IPS-11a (cell line): Measurements from ENCODE around the gene ADCY9.
"Not testable (repeated sequence)": the region's sequence is repeated elsewhere in the genome, so short reads cannot be mapped to it uniquely, and the experiment has no call there.

Experiments
- H3K4me3 ChIP-seq: one replicate; pipeline ENCODE4 v1.5.1; 2013; ENCODE audit warnings: low read depth, low read length, control low read depth

ADCY9 gene

DNA sequence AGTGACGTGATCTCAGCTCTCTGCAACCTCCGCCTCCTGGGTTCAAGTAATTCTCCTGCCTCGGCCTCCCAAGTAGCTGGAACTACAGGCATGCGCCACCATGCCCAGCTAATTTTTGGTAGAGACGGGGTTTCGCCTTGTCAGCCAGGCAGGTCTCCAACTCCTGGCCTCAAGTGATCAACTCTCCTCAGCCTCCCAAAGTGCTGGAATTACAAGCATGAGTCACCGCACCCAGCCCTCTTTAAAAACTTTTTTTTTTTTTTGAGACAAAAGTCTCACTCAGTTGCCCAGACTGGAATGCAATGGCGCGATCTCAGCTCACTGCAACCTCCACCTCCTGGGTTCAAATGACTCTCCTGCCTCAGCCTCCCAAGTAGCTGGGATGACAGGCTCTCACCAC, 43.1 kb downstream of the ADCY9 start:
- H3K4me3 ChIP-seq = not testable (repeated sequence)

DNA sequence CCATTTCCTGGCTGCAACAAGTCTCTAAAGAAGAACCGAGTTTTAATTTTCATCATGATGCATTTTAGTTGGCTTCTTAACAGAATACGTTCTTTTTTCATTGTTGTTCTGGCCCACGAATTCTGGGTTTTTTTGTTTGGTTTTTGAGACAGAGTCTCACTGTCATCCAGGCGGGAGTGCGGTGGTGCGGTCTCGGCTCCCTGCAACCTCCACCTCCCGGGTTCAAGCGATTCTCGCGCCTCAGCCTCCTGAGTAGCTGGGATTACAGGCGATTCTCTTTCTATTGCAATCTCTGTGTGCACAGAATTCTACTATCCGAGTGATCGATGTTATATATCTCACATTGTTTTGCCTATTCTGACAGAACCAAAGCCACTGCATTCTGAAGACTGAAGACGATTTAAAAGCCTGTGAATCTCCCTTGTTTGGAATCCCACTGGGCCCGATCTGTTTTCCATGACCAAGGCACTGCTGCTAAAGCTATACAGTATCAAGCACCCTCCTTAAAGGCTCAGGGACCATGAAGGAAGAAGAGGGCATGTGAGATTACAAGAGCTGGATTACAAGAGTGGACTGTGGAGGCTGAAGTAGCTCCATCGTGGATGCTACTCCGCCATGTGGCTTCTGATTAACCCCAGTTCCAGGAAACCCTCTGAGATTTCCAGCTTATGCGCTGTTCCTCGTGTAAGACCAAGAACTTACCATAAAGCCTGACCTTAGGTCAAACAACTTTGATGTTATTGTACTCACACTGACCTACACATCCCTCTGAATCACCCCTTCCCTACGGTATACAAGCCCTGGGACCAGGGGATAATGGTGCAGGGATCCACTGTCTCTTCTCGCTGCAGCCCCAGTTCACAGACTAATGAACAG, 44.3 kb downstream of the ADCY9 start:
- H3K4me3 ChIP-seq = no peak overlapping the region

DNA sequence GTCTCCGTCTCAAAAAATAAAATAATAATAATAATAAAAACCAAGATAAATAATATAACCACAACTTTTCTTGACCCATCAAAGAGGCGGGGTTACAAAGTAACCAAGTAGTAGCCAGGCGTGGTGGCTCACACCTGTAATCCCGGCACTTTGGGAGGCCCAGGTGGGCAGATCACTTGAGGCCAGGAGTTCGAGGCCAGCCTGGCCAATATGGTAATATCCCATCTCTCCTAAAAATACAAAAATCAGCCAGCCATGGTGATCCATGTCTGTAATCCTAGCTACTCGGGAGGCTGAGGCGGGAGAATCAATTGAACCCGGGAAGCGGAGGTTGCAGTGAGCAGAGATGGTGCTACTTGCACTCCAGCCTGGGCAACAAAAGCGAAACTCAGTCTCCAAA, 45.3 kb downstream of the ADCY9 start:
- no peak overlapping the region for H3K4me3 ChIP-seq

DNA sequence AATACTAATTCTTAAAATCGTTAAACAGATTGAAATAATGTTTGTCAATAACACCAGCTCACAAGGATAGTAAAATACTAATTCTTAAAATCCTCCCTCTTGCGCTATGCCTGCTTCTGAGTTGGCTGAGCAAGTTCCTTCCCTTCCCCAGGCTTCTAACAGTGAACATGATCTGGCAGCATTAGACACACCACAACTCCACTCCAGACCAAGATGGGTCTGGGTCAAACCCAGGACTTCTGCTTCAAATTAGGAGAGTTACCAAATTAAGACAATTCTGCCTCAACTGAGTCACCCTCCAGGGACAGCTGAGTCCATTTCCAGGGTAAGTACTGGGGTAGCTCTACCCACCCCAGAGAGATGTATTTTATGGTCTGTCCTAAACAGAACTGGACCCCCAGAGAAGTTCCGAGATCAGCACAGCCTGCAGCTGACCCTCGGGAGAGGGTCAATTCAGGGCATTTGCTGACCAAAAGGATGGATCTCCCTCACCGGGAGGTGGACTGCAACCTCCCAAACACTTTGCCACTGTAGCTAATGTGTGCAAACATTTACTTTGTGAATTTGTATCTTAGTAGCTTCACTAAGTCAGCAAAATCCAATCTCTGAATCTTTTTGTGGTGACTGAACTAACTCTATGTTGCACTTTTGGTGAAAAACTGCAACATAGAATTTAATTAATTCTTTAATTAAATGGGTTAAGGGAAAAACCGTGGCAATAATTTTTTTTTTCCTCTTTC, 48.8 kb downstream of the ADCY9 start:
- no peak overlapping the region for H3K4me3 ChIP-seq

DNA sequence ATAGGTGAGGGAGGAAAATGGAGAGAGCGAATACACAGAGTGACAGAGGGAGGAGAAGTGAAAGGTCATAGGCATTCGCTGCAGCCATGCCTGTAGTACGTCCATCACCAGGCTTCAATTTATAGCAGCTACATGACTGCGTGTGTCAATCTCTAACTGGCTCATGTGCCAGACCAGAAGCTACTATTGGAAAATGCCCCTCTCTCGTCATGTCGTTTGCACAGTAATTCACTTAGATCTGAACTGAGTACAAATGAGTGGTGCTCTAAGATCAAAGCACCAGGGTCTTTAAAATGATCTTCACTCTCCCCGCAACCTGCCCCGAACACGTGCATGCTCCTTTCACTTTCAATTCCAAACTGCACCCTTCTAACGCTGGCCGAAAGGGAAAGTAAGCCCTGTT, 51.3 kb downstream of the ADCY9 start:
- no peak overlapping the region for H3K4me3 ChIP-seq

DNA sequence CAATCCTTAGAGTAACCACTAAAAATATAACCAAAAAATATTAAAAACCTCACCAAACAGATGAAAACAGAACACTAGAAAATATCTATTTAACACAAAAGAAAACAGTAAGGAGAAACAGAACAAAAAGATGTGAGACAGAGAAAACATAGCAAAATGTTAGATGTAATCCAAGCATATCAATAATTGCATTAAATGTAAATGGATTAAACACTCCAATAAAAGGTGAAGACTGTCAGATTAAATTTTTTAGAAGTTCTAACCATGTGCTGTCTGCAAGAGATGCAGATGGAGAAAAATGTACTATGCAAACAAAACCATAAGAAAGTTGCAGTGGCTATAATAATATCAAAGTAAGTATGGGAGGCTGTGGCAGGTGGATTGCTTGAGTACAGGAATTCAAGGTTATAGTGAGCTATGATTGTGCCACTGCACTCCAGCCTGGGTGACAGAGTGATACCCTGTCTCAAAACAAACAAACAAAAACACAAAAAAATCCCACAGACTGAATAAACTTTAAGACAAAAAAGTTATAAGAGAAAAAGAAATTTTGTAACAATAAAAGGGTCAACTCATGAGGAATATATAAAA, 53.9 kb downstream of the ADCY9 start:
- H3K4me3 ChIP-seq = no peak overlapping the region

DNA sequence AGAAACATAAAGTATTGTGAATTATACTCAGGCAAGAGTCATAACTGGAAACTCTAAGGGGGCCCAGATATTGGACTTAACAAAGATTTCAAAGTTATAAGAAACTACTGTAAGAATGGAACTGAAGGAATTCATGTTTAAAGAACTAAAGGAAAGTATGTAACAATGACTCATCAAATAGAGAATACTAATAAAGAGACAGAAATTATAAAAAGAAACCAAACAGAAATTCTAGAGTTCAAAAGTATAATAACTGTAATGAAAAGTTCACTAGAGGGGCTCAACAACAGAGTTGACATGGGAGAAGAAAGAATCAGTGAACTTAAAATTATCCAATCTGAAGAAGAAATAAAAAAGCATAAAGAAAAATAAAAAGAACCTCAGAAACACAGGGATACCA, 55.4 kb downstream of the ADCY9 start:
- no peak overlapping the region for H3K4me3 ChIP-seq

DNA sequence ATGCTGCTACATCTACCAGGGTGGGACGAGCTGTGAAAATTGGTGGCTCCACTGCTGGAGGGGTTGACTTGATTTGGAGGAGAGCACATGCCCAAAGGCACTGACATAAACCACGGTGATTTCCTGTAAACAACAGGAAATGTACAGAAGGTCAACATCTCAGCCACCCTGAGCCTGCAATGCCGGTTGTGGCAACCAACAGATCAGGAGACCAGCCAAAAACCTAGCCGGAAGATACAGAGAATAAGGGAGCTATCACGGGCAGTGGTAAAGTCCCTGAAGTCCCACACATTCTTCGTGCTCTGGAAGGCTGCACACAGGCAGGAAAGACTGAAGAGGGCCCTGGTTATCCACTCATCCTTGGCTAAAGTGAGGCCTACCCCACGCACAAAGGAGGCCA, 56.2 kb downstream of the ADCY9 start:
- no peak overlapping the region for H3K4me3 ChIP-seq

DNA sequence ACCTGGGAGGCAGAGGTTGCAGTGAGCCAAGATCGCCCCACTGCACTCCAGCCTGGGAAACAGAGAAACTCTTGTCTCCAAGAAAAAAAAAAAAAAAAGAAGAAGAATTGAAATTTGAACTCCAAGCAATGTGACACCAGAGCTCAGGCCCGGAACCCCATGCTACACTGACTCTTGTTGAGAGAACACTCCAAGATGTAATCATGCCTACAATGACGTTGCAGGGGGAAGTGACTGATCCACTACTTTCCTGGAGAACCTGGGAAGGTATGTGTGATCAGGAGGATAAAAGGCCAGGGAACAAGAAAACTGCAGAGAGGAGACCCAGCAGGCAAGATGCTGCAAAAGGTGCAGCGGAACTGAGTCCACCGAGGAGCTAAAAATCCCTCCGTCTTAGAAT, 57.9 kb downstream of the ADCY9 start:
- no peak overlapping the region for H3K4me3 ChIP-seq

DNA sequence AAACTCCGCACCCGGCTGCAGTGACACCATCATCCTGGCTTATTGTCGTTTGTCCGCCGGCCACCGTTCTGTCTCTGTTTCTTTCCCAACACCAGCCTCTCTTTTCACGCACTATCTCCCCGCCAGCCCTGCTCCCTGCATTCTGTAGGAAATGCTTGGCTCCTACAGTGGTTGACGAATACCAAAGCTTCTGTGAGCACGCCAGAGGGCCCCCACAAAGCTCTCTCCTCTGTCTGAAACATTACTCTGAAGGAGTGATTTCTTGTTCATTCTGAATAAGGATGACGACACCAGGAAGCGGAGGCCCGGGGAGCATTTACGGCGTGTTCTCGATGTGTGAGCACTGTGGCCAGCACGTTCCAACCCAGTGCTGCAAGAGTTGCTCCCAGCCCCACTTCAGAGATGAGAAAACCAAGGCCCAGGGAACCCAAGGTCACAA, 58.8 kb downstream of the ADCY9 start:
- H3K4me3 ChIP-seq = no peak overlapping the region

DNA sequence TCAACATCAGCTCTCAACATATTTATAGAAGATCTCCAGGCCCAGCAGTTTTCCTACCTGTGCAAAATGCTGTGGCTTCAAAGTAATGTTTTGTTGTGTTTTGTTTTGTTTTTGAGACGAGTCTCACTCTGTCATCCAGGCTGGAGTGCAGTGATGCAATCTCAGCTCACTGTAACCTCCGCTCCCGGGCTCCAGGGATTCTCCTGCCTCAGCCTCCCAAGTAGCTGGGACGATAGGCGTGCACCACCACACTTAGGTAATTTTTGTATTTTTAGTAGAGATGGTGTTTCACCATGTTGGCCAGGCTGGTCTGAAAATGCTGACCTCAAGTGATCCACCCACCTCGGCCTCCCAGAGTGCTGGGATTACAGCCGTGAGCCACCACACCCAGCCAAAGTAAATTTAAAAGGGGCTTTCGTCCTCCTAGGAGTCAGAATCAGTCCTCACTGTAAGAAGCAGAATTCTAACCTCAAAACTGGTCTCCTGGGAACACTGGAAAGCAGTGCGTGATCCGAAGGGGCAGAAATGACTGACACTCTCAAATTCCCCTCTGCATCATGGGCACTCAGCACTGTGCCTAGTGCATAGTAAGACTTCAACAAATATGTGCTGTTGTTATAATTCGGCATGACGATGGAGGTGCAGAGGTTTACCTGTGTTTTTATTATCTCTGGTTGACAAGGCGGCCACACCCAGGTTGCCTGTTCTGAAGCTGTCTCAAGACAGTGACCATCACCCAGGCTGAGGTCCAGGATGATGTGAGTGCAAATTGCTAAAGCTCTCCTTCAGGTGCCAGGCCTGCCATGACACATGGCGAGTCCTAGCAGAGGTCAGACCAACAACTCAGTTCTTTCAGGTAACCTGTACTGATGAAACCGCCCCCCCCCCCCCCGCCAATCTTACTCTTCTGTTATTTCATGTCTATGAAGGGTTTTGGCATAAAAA, 59.8 kb downstream of the ADCY9 start:
- H3K4me3 ChIP-seq = no peak overlapping the region

DNA sequence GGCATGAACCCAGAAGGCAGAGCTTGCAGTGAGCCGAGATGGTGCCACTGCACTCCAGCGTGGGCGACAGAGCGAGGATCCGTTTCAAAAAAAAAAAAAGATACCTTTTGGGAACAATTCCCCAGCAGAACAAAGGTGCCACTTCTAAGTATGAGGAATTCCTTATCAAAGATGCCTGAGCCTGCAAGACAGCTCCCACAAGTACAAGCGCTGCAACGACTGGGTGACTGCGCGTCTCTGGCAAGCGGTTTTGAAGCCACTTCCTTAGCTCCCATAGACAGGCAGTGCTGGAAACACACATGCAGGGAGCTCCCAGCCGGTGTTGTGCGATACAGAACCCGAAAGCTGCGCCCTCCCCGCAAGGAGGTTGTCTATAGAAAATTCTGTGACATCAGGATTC, 60.5 kb downstream of the ADCY9 start:
- H3K4me3 ChIP-seq = no peak overlapping the region

DNA sequence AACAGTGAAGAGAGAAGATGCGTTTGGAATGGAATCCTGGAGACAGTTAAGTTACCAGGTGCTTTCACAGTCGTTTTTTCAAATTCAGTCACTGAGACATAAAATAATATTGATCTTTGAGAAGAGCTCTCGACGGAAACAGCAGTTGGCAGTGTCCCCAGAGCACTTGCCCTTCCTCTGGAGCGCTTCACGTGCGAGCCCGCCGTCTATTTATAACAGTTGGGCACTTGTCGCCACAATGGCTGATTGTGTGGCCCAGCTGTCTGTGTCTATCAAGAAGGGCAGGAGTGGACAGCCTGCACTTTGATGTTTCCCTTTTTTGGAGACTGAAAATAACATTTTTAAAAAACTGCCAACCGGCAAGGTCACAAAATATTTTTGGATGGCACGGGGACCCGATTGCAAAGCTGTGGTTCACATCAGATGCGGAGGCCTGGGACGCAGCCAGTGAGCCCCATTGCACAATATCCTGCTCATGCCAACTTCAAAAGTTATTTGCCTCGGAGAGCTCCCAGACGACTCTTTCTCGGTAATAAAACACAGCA, 62.9 kb downstream of the ADCY9 start:
- no peak overlapping the region for H3K4me3 ChIP-seq

DNA sequence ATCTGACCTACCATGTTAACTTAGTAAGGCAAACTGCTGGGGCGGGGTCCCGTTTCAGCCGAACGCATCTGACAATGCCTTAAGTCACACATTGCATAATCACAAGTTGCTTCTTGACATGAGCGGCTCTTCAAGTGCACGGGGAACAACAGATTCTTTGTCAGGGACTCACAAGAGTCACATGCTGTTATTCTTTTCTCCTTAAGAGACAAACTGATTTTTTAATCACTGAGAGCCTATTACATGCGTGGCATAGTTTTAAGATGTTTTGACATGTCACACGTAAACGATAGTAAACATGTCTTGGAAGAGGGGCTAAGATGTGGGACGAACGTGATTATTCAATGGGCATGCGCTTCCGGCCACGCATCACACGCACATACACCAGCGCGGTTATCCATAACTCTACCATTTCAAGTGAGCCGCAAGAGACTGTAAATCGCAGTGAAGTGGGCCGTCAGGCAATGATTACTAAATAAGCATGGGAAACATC, 63.4 kb downstream of the ADCY9 start:
- no peak overlapping the region for H3K4me3 ChIP-seq

DNA sequence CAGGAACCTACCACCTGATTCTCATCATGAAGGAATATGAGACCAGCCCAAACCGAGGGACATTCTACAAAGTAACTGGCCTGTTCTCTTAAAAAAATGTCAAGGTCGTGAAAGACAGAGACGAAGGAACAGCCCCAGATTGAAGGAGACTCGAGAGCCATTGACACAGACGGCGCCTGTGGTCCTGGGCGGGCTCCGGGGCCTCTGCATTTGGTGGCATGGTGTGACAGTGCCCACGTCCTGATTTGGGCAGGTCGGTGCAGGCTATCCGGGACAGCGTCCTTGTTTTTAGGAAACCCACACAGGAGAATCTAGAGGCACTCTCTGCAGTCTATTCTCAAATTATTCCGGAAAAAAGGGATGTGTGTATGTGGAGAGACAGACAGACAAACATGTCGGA, 64.1 kb downstream of the ADCY9 start:
- no peak overlapping the region for H3K4me3 ChIP-seq

DNA sequence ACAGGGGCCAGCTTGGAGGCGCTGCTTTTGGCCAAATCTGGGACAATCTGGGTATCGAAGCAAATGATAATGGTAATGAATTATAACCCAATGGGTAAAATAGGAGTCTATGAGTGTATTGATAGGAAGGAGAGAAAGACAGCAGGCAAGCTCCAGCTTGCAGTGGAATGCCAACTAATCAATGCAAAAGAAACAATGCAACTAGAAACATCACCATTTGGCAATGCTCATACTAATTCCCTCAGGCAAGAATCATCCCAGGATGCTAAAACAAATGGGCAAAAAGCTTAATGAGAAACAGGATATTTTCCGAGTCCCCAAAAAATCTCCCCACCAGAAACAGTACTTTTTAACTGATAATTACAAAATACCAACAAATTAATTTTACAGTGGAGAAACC, 64.7 kb downstream of the ADCY9 start:
- no peak overlapping the region for H3K4me3 ChIP-seq

DNA sequence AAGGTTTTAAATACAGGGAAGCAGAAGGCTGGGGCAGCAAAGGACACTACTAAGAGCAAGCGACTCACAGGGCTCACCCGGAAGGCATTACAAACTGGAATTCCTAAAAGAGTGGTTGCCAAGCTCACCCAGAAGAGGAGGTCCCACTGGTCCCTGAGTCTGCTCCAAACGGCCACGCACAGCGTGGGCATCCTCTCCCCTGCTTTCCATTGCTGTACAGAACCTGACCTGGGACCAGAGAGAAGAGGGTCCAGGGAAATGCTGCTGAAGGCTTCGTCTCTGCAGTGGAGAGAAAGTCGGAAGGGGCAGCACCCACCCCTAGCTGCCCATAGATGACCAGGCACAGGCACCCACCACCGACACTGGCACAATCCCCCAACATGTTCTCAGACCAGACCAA, 67.2 kb downstream of the ADCY9 start:
- no peak overlapping the region for H3K4me3 ChIP-seq

DNA sequence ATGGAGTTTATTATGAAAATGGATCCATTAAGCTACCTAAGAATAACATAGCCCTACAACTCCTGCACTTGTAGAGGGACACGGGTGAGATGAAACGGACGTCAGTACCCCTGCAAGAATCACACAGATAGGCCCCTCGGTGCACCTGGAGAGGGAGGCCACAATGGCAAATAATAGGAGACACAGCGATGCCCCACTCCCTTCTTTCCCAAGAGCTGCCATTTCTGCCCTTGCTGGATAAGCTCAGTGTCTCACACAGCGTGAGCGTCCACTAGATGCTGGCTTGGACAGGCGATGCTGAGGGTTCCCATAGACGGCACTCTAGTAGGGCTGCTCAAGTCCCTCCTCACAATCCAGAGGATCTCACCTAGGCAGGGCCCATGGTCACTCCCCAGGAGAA, 67.8 kb downstream of the ADCY9 start:
- no peak overlapping the region for H3K4me3 ChIP-seq

DNA sequence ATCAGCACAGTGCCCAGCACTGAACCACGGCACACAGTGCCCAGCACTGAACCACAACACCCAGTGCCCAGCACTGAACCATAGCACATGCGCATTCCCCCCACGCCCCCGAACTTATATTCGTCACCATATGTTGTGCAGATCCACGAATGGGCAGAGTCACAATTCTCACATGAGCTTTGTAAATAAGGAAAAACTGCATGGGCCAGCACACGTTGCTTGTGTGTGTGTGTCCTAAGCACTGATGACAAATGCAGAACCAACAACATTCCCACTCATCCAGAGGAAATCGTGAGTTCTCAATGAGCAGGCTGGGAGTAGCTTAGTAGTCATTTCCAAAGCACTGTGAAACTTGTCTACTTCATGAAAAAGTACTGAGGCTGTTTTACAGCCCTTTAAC, 70.0 kb downstream of the ADCY9 start:
- H3K4me3 ChIP-seq = no peak overlapping the region

DNA sequence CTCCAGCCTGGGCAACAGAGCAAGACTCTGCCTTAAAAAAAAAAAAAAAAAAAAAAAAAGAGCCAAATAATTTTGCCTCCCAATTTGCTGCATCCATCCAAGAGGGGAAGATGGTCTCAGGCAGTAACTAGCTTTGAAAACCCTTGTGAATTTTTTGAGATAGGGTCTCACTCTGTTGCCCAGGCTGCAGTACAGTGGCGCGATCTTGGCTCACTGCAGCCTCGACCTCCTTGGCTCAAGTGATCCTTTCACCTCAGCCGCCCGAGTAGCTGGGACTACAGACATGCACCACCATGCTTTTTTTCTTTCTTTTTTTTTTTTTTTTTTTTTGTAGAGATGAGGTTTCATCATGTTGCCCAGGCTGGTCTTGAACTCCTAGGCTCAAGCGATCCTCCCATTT, 70.7 kb downstream of the ADCY9 start:
- H3K4me3 ChIP-seq = not testable (repeated sequence)
